ENCODE results near the gene MAML3. TPM values are rescaled to one million over a fixed set of nuclear protein-coding genes. Genes with fewer than 3 reads are reported as not detected.
A peak's percentile ranks its signal among the peaks of the same experiment; 100 is the strongest.

MAML3 gene
- total RNA-seq, 1 donor from 2014 or later, result 2.7 TPM

DNA sequence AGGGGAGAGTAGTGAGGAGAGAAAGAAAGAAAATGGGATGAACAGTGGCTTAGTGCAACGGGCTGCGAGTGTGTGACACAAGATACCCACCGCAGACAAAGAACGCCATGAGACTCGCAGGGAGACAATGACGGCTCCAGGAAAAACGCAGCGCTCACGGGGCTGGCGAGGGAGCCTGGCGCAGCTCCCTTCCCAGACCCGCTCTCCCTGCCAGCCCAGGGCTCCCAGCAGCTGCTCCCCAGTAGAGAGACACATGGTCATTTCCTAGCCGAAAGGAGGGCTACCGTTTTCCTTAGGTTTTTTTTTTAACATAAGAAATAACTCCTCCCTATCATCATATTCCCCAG lies 149.5 kb downstream of the MAML3 start:
- DNase-seq (ENCODE audit: low read depth), result no peak
- no peaks in the 10 kb centered on the region for H3K27me3 ChIP-seq (ENCODE audit: control insufficient read depth, insufficient read depth, low read length)
- TF ChIP-seq, protein P1, sequence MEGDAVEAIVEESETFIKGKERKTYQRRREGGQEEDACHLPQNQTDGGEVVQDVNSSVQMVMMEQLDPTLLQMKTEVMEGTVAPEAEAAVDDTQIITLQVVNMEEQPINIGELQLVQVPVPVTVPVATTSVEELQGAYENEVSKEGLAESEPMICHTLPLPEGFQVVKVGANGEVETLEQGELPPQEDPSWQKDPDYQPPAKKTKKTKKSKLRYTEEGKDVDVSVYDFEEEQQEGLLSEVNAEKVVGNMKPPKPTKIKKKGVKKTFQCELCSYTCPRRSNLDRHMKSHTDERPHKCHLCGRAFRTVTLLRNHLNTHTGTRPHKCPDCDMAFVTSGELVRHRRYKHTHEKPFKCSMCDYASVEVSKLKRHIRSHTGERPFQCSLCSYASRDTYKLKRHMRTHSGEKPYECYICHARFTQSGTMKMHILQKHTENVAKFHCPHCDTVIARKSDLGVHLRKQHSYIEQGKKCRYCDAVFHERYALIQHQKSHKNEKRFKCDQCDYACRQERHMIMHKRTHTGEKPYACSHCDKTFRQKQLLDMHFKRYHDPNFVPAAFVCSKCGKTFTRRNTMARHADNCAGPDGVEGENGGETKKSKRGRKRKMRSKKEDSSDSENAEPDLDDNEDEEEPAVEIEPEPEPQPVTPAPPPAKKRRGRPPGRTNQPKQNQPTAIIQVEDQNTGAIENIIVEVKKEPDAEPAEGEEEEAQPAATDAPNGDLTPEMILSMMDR (IDR thresholded peaks at IDR 0.05; ENCODE audit: insufficient read depth, low read length, poor library complexity, severe bottlenecking), result no peak
- H3K36me3 ChIP-seq (ENCODE audit: control insufficient read depth, insufficient read depth, low read length), result no peaks in the 10 kb centered on the region
- H3K4me3 ChIP-seq (ENCODE audit: low read depth, low read length), result peak overlapping the region; percentile 25

DNA sequence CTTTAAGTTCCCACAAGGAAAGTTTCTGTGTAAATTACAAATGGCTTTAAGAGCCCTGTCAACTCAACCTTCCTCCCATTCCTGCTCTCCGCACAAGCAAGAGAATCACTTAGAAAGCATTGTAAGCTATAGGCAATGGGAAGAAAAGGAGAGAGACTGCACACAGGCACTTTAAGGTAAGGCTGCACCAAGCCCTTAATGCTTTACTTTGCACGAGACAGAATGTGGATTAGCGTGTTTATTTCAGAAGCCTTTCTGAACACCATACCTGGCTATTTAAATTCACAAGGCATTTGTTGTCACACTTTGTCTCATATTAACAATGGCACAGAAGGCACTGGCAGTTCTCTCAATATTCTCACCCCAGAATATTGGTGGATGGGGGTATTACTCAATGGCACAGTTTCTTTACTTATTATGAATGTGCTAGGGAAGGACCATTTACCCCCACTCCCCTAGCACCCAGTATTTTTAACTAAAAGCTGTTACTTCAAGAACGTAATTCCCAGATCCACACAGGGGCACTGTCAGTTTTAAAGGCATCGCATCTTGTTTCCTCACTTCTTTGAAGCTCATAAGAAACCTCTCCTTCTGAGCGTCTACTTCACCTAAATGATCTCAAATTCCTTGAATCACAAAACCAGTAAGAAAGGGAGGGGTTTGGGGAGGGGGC lies 150.0 kb downstream of the MAML3 start:
- no peaks in the 10 kb centered on the region for H3K36me3 ChIP-seq (ENCODE audit: control insufficient read depth, insufficient read depth, low read length)
- no peak for DNase-seq (ENCODE audit: low read depth)
- H3K27me3 ChIP-seq (ENCODE audit: control insufficient read depth, insufficient read depth, low read length), result no peaks in the 10 kb centered on the region
- H3K4me3 ChIP-seq (ENCODE audit: low read depth, low read length), result peak overlapping the region; percentile 25
- TF ChIP-seq, protein P1 (IDR thresholded peaks at IDR 0.05; ENCODE audit: insufficient read depth, low read length, poor library complexity, severe bottlenecking), result no peak

DNA sequence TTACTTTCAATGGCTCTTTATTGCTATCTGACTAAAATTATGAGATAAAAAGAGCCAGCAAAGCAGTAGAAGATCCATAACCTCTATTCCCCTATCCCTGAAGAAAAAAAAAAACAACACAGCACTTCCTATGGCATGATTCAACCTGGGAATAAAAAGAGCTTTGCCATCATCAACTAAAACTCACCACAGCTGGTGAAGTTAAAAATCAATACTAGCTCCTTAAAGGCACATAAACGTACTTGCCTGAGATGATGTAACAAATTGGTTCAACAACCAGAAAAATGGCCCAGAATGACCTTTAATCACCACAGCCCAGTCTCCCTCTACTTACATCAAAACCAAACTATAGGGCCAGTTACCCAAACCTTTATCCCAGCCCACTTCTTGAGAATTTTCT lies 153.8 kb downstream of the MAML3 start:
- TF ChIP-seq, protein P1 (IDR thresholded peaks at IDR 0.05; ENCODE audit: insufficient read depth, low read length, poor library complexity, severe bottlenecking), result no peak
- no peak overlapping the region for H3K4me3 ChIP-seq (ENCODE audit: low read depth, low read length)
- no peak for DNase-seq (ENCODE audit: low read depth)
- no peaks in the 10 kb centered on the region for H3K27me3 ChIP-seq (ENCODE audit: control insufficient read depth, insufficient read depth, low read length)
- no peaks in the 10 kb centered on the region for H3K36me3 ChIP-seq (ENCODE audit: control insufficient read depth, insufficient read depth, low read length)

DNA sequence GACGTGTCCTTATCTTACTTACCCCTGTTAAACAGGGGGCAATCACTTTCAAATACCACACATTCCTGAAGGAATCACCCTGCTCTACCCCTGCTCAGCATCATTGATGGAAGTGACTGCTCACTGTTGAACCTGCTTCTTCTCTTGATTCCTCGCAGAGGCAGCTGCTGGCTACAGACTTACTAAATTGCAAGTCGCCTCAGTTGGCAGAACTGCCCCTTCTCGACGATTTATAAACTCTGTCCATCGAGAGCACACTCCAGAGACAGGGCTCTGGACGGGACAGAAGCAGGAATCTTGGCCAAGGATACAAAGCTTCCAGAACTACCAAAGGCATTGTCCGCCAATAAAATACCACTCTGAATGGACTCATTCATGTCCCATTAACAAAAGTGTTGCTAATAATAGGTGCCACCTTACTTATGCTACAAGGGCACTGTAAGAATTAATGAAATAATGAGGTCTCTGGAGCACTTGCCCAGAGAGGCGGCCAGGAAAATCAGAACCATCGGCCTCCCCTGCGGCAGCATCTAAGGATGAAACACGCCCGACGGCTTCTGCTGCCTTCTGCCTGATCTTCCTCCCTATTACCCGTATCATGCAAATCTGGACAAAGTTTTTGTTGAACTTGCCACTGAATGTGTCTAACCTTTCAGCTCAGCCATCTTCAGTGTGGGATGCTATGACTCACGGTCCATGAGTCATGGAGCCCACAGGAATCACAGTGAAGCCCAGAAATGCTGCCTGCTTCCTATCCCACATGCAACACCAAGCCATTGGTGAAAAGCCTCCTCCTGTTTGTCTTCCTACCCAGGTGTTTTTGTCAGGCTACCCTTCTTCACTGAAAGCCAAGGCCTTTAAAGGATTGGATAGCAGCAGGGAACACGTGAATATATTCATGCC lies 164.9 kb downstream of the MAML3 start:
- TF ChIP-seq, protein P1 (IDR thresholded peaks at IDR 0.05; ENCODE audit: insufficient read depth, low read length, poor library complexity, severe bottlenecking), result no peak
- DNase-seq (ENCODE audit: low read depth), result peak; percentile 93
- H3K27me3 ChIP-seq (ENCODE audit: control insufficient read depth, insufficient read depth, low read length), result no peaks in the 10 kb centered on the region
- no peak overlapping the region for H3K4me3 ChIP-seq (ENCODE audit: low read depth, low read length)
- H3K36me3 ChIP-seq (ENCODE audit: control insufficient read depth, insufficient read depth, low read length), result no peaks in the 10 kb centered on the region

DNA sequence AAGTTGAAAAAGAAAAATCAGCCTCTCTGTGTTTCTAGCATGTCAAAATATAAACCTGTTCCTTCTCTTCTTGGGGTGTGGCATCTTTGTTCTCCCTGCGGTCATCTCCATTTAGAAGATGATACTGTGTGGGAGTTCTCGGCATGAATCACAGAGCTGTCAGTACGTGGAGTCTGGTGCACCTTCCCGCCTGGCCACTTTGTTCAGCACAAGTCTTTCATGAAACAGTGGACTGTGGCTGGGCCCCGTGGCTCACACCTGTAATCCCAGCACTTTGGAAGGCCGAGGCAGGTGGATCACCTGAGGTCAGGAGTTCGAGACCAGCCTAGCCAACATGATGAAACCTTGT lies 166.5 kb downstream of the MAML3 start:
- Histone ChIP-seq H3K27me3 (ENCODE audit: control insufficient read depth, insufficient read depth, low read length) (no peaks in the 10 kb centered on the region), H3K4me3 (ENCODE audit: low read depth, low read length) (no peak overlapping the region), H3K36me3 (ENCODE audit: control insufficient read depth, insufficient read depth, low read length) (no peaks in the 10 kb centered on the region)
- no peak for DNase-seq (ENCODE audit: low read depth)
- TF ChIP-seq, protein P1 (IDR thresholded peaks at IDR 0.05; ENCODE audit: insufficient read depth, low read length, poor library complexity, severe bottlenecking), result no peak

Data from kidney epithelial cell (primary cell).